ENCODE measurements around the gene GLYATL2. TPM values are rescaled to one million over a fixed set of nuclear protein-coding genes. Genes with fewer than 3 reads are reported as not detected.

The GLYATL2 gene
- total RNA-seq, 1 experiment from 2014 or later: not detected

DNA sequence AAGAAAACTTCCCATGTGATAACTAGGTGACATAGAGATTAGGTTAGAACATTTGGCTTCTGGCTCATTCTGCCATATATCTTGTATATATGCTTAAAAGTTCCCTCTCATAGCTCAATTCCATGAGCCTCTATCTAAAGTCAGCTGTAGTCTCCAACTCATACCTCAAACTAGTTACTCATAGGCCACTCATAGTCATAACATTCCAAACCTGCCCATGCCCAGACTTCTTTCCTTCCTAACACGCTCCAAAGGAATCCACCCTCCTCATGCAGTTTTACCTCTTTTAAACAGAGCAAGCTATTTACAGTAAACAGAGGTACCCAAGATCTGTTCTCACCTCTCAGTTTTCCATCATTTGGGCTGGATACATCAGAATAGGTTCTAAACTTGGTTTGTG is 39.4 kb downstream of the GLYATL2 start:
- DNase-seq (ENCODE audit: unreplicated experiment): no peak
- POLR2A ChIA-PET: no interaction called here
- intact Hi-C loops (cut with micrococcal nuclease): no loop called here
- H3K9me3 Mint-ChIP-seq (ENCODE audit: unreplicated experiment): no peaks in the 10 kb centered on the region
- CTCF ChIA-PET: interaction anchor here (0.5 kb wide), 1 partner anchor 132 kb away, joined by 3 read pairs; no protein-coding TSS in a partner anchor
- no peak overlapping the region for H3K27ac Mint-ChIP-seq (ENCODE audit: low read depth, unreplicated experiment)
- peaks cover 8% of the 10 kb centered on the region for H3K4me1 Mint-ChIP-seq (ENCODE audit: insufficient read depth, unreplicated experiment)
- H3K36me3 Mint-ChIP-seq (ENCODE audit: insufficient read depth, unreplicated experiment): no peaks in the 10 kb centered on the region
- BruUV-seq (replicated peaks): no TSS peak
- no peak overlapping the region for H3K4me3 Mint-ChIP-seq (ENCODE audit: unreplicated experiment)
- no peaks in the 10 kb centered on the region for H3K27me3 Mint-ChIP-seq (ENCODE audit: insufficient read depth, unreplicated experiment)
- TF ChIP-seq, protein P1, sequence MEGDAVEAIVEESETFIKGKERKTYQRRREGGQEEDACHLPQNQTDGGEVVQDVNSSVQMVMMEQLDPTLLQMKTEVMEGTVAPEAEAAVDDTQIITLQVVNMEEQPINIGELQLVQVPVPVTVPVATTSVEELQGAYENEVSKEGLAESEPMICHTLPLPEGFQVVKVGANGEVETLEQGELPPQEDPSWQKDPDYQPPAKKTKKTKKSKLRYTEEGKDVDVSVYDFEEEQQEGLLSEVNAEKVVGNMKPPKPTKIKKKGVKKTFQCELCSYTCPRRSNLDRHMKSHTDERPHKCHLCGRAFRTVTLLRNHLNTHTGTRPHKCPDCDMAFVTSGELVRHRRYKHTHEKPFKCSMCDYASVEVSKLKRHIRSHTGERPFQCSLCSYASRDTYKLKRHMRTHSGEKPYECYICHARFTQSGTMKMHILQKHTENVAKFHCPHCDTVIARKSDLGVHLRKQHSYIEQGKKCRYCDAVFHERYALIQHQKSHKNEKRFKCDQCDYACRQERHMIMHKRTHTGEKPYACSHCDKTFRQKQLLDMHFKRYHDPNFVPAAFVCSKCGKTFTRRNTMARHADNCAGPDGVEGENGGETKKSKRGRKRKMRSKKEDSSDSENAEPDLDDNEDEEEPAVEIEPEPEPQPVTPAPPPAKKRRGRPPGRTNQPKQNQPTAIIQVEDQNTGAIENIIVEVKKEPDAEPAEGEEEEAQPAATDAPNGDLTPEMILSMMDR (IDR thresholded peaks at IDR 0.05; ENCODE audit: unreplicated experiment): no peak

DNA sequence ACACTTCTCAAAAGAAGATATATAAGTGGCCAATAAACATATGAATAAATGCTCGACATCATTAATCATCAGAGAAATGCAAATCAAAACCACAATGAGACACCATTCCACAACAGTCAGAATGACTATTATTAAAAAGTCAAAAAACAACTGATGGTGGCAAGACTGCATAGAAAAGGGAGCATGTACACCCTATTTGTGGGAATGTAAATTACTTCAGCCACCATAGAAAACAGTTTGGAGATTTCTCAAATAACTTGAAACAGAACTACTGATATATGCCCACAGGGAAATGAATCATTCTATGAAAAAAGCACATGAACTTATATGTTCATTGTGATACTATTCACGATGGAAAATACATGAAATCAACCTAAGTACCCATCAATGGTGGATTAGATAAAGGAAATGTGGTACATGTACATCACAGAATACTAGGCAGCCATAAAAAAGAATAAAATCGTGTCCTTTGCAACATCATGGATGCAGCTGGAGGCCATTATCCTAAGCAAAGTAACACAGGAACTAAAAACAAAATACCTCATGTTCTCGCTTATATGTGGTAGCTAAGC is 42.4 kb downstream of the GLYATL2 start:
- Mint-ChIP-seq H3K27ac (ENCODE audit: low read depth, unreplicated experiment) (no peak overlapping the region), H3K4me1 (ENCODE audit: insufficient read depth, unreplicated experiment) (peaks cover 8% of the 10 kb centered on the region), H3K27me3 (ENCODE audit: insufficient read depth, unreplicated experiment) (no peaks in the 10 kb centered on the region), H3K36me3 (ENCODE audit: insufficient read depth, unreplicated experiment) (no peaks in the 10 kb centered on the region), H3K9me3 (ENCODE audit: unreplicated experiment) (no peaks in the 10 kb centered on the region), H3K4me3 (ENCODE audit: unreplicated experiment) (no peak overlapping the region)
- ChIA-PET POLR2A (no interaction called here), CTCF (no interaction called here)
- DNase-seq (ENCODE audit: unreplicated experiment): no peak
- TF ChIP-seq, protein P1 (IDR thresholded peaks at IDR 0.05; ENCODE audit: unreplicated experiment): no peak
- no TSS peak for BruUV-seq (replicated peaks)
- intact Hi-C loops (cut with micrococcal nuclease): no loop called here

DNA sequence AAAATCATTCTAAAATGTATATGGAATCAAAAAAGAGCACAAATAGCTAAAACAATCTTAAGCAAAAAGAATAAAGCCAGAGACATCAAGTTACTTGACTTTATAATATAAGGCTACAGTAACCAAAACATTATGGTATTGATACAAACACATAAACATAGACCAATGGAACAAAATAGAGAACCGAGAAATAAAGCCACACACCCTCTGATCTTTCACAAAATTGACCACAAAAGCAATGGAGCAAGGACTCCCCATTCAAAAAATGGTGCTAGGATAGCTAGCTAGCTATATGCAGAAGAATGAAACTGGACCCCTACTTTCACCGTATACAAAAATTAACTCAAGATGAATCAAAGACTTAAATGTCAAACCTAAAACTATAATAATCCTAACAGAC is 43.2 kb downstream of the GLYATL2 start:
- TF ChIP-seq, protein P1 (IDR thresholded peaks at IDR 0.05; ENCODE audit: unreplicated experiment): no peak
- intact Hi-C loops (cut with micrococcal nuclease): no loop called here
- H3K36me3 Mint-ChIP-seq (ENCODE audit: insufficient read depth, unreplicated experiment): no peaks in the 10 kb centered on the region
- no TSS peak for BruUV-seq (replicated peaks)
- no peak overlapping the region for H3K27ac Mint-ChIP-seq (ENCODE audit: low read depth, unreplicated experiment)
- no peak overlapping the region for H3K4me3 Mint-ChIP-seq (ENCODE audit: unreplicated experiment)
- ChIA-PET POLR2A (interaction anchor here (0.5 kb wide), 1 partner anchor 23 kb away, joined by 5 read pairs; no protein-coding TSS in a partner anchor), CTCF (interaction anchor here (0.9 kb wide), 1 partner anchor 233 kb away, joined by 3 read pairs; no protein-coding TSS in a partner anchor)
- no peaks in the 10 kb centered on the region for H3K9me3 Mint-ChIP-seq (ENCODE audit: unreplicated experiment)
- H3K4me1 Mint-ChIP-seq (ENCODE audit: insufficient read depth, unreplicated experiment): peaks cover 8% of the 10 kb centered on the region
- no peaks in the 10 kb centered on the region for H3K27me3 Mint-ChIP-seq (ENCODE audit: insufficient read depth, unreplicated experiment)
- no peak for DNase-seq (ENCODE audit: unreplicated experiment)

DNA sequence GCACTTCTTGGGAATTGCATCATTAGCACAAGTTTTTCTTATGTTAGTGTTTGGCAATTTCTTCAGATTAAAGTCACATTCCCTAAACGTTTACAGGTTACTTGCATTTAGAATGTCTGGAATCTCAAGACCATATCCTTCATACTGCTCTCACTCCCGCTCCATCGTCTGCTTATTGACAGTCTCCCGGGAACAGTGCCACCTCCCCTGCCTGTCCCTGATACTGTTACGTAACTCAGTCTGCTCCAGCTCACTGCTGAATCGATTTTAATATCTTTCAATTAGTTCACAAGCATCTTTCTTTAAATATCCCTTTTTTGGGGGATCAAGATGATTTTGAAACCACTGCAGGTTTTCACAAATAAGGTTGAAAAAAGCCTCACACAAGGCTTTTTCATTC is 48.2 kb downstream of the GLYATL2 start:
- H3K4me3 Mint-ChIP-seq (ENCODE audit: unreplicated experiment): no peak overlapping the region

More for the DNA sequence above, 48.2 kb downstream of the GLYATL2 start:
- Mint-ChIP-seq H3K36me3 (ENCODE audit: insufficient read depth, unreplicated experiment) (no peaks in the 10 kb centered on the region), H3K9me3 (ENCODE audit: unreplicated experiment) (no peaks in the 10 kb centered on the region), H3K27ac (ENCODE audit: low read depth, unreplicated experiment) (no peak overlapping the region), H3K4me1 (ENCODE audit: insufficient read depth, unreplicated experiment) (no peaks in the 10 kb centered on the region), H3K27me3 (ENCODE audit: insufficient read depth, unreplicated experiment) (no peaks in the 10 kb centered on the region)
- DNase-seq (ENCODE audit: unreplicated experiment): no peak
- TF ChIP-seq, protein P1 (IDR thresholded peaks at IDR 0.05; ENCODE audit: unreplicated experiment): no peak
- intact Hi-C loops (cut with micrococcal nuclease): no loop called here
- CTCF ChIA-PET: interaction anchor here (0.6 to 2.7 kb wide), 6 partner anchors 8 to 478 kb away, joined by 3 to 18 read pairs (median 3); no protein-coding TSS in a partner anchor
- no TSS peak for BruUV-seq (replicated peaks)
- POLR2A ChIA-PET: interaction anchor here (1.2 kb wide), 1 partner anchor 119 kb away, joined by 3 read pairs; no protein-coding TSS in a partner anchor
